ENCODE results near the gene GGT5.
"Not testable (repeated sequence)": the region's sequence is repeated elsewhere in the genome, so short reads cannot be mapped to it uniquely, and the experiment has no call there.

The GGT5 gene

GRCh38 chr22:24208012-24208749 is 36.7 kb downstream of the GGT5 start:
- Histone ChIP-seq H3K27ac (ENCODE audit: low read depth, low read length) (peak overlapping the region; percentile 32), H3K27me3 (ENCODE audit: control insufficient read depth in 1 of 2, insufficient read depth in 2 of 2, low read length in 2 of 2) (no peaks in the 10 kb centered on the region), H3K9ac (ENCODE audit: low read length) (no peak overlapping the region), H3K9me3 (ENCODE audit: low read length) (peaks cover 5% of the 10 kb centered on the region), H3K4me3 (ENCODE audit: low read depth in 1 of 2, low read length in 2 of 2) (no peak overlapping the region), H3K4me1 (ENCODE audit: insufficient read depth, low read length) (no peaks in the 10 kb centered on the region), H3K36me3 (ENCODE audit: insufficient read depth, low read length) (no peaks in the 10 kb centered on the region)

GRCh38 chr22:24207264-24208011 is 37.4 kb downstream of the GGT5 start:
- no peak overlapping the region for H3K4me3 ChIP-seq (ENCODE audit: low read depth in 1 of 2, low read length in 2 of 2)
- no peaks in the 10 kb centered on the region for H3K27me3 ChIP-seq (ENCODE audit: control insufficient read depth in 1 of 2, insufficient read depth in 2 of 2, low read length in 2 of 2)
- peak overlapping the region; percentile 32 for H3K27ac ChIP-seq (ENCODE audit: low read depth, low read length)
- no peaks in the 10 kb centered on the region for H3K4me1 ChIP-seq (ENCODE audit: insufficient read depth, low read length)
- H3K9me3 ChIP-seq (ENCODE audit: low read length) = peaks cover 5% of the 10 kb centered on the region
- no peaks in the 10 kb centered on the region for H3K36me3 ChIP-seq (ENCODE audit: insufficient read depth, low read length)
- no peak overlapping the region for H3K9ac ChIP-seq (ENCODE audit: low read length)

- H3K9me3 ChIP-seq (ENCODE audit: low read length); H3K27ac ChIP-seq (ENCODE audit: low read depth, low read length); H3K4me1 ChIP-seq (ENCODE audit: insufficient read depth, low read length); H3K9ac ChIP-seq (ENCODE audit: low read length); H3K36me3 ChIP-seq (ENCODE audit: insufficient read depth, low read length); H3K4me3 ChIP-seq (ENCODE audit: low read depth in 1 of 2, low read length in 2 of 2); H3K27me3 ChIP-seq (ENCODE audit: control insufficient read depth in 1 of 2, insufficient read depth in 2 of 2, low read length in 2 of 2): not testable (repeated sequence)
These were observed 38.2 kb downstream of the GGT5 start for GRCh38 chr22:24206460-24207263.

- Histone ChIP-seq H3K4me1 (ENCODE audit: insufficient read depth, low read length) (no peaks in the 10 kb centered on the region), H3K9ac (ENCODE audit: low read length) (no peak overlapping the region), H3K9me3 (ENCODE audit: low read length) (peaks cover 5% of the 10 kb centered on the region), H3K27ac (ENCODE audit: low read depth, low read length) (no peak overlapping the region), H3K27me3 (ENCODE audit: control insufficient read depth in 1 of 2, insufficient read depth in 2 of 2, low read length in 2 of 2) (no peaks in the 10 kb centered on the region), H3K36me3 (ENCODE audit: insufficient read depth, low read length) (no peaks in the 10 kb centered on the region), H3K4me3 (ENCODE audit: low read depth in 1 of 2, low read length in 2 of 2) (no peak overlapping the region)
These were observed 39.3 kb downstream of the GGT5 start for GRCh38 chr22:24205438-24206195.

GRCh38 chr22:24203856-24204255 is 41.0 kb downstream of the GGT5 start:
- H3K27ac ChIP-seq (ENCODE audit: low read depth, low read length); H3K9me3 ChIP-seq (ENCODE audit: low read length); H3K27me3 ChIP-seq (ENCODE audit: control insufficient read depth in 1 of 2, insufficient read depth in 2 of 2, low read length in 2 of 2); H3K36me3 ChIP-seq (ENCODE audit: insufficient read depth, low read length); H3K9ac ChIP-seq (ENCODE audit: low read length); H3K4me3 ChIP-seq (ENCODE audit: low read depth in 1 of 2, low read length in 2 of 2); H3K4me1 ChIP-seq (ENCODE audit: insufficient read depth, low read length): not testable (repeated sequence)

GRCh38 chr22:24201681-24202614 is 42.9 kb downstream of the GGT5 start:
- no peaks in the 10 kb centered on the region for H3K36me3 ChIP-seq (ENCODE audit: insufficient read depth, low read length)
- H3K27ac ChIP-seq (ENCODE audit: low read depth, low read length) = no peak overlapping the region
- H3K4me1 ChIP-seq (ENCODE audit: insufficient read depth, low read length) = no peaks in the 10 kb centered on the region
- peaks cover 5% of the 10 kb centered on the region for H3K9me3 ChIP-seq (ENCODE audit: low read length)
- no peak overlapping the region for H3K4me3 ChIP-seq (ENCODE audit: low read depth in 1 of 2, low read length in 2 of 2)
- no peaks in the 10 kb centered on the region for H3K27me3 ChIP-seq (ENCODE audit: control insufficient read depth in 1 of 2, insufficient read depth in 2 of 2, low read length in 2 of 2)
- H3K9ac ChIP-seq (ENCODE audit: low read length) = no peak overlapping the region

- Histone ChIP-seq H3K27me3 (ENCODE audit: control insufficient read depth in 1 of 2, insufficient read depth in 2 of 2, low read length in 2 of 2) (no peaks in the 10 kb centered on the region), H3K9me3 (ENCODE audit: low read length) (peaks cover 5% of the 10 kb centered on the region), H3K27ac (ENCODE audit: low read depth, low read length) (no peak overlapping the region), H3K4me3 (ENCODE audit: low read depth in 1 of 2, low read length in 2 of 2) (no peak overlapping the region), H3K9ac (ENCODE audit: low read length) (no peak overlapping the region), H3K36me3 (ENCODE audit: insufficient read depth, low read length) (no peaks in the 10 kb centered on the region), H3K4me1 (ENCODE audit: insufficient read depth, low read length) (no peaks in the 10 kb centered on the region)
These were observed 44.2 kb downstream of the GGT5 start for GRCh38 chr22:24200619-24201212.

- no peak overlapping the region for H3K27ac ChIP-seq (ENCODE audit: low read depth, low read length)
- H3K27me3 ChIP-seq (ENCODE audit: control insufficient read depth in 1 of 2, insufficient read depth in 2 of 2, low read length in 2 of 2) = no peaks in the 10 kb centered on the region
- no peak overlapping the region for H3K4me3 ChIP-seq (ENCODE audit: low read depth in 1 of 2, low read length in 2 of 2)
- no peaks in the 10 kb centered on the region for H3K9me3 ChIP-seq (ENCODE audit: low read length)
- no peaks in the 10 kb centered on the region for H3K36me3 ChIP-seq (ENCODE audit: insufficient read depth, low read length)
- H3K4me1 ChIP-seq (ENCODE audit: insufficient read depth, low read length) = no peaks in the 10 kb centered on the region
- no peak overlapping the region for H3K9ac ChIP-seq (ENCODE audit: low read length)
These were observed 46.2 kb downstream of the GGT5 start for GRCh38 chr22:24198682-24199052.

- Histone ChIP-seq H3K9me3 (ENCODE audit: low read length) (no peaks in the 10 kb centered on the region), H3K9ac (ENCODE audit: low read length) (no peak overlapping the region), H3K4me1 (ENCODE audit: insufficient read depth, low read length) (peaks cover 9% of the 10 kb centered on the region), H3K36me3 (ENCODE audit: insufficient read depth, low read length) (no peaks in the 10 kb centered on the region), H3K27me3 (ENCODE audit: control insufficient read depth in 1 of 2, insufficient read depth in 2 of 2, low read length in 2 of 2) (no peaks in the 10 kb centered on the region), H3K4me3 (ENCODE audit: low read depth in 1 of 2, low read length in 2 of 2) (no peak overlapping the region), H3K27ac (ENCODE audit: low read depth, low read length) (no peak overlapping the region)
These were observed 53.0 kb downstream of the GGT5 start for GRCh38 chr22:24191893-24192292.

GRCh38 chr22:24191381-24191841 is 53.5 kb downstream of the GGT5 start:
- Histone ChIP-seq H3K27ac (ENCODE audit: low read depth, low read length) (no peak overlapping the region), H3K27me3 (ENCODE audit: control insufficient read depth in 1 of 2, insufficient read depth in 2 of 2, low read length in 2 of 2) (no peaks in the 10 kb centered on the region)

More at GRCh38 chr22:24191381-24191841, 53.5 kb downstream of the GGT5 start:
- no peaks in the 10 kb centered on the region for H3K9me3 ChIP-seq (ENCODE audit: low read length)
- peaks cover 9% of the 10 kb centered on the region for H3K4me1 ChIP-seq (ENCODE audit: insufficient read depth, low read length)
- no peaks in the 10 kb centered on the region for H3K36me3 ChIP-seq (ENCODE audit: insufficient read depth, low read length)
- H3K9ac ChIP-seq (ENCODE audit: low read length) = no peak overlapping the region
- H3K4me3 ChIP-seq (ENCODE audit: low read depth in 1 of 2, low read length in 2 of 2) = no peak overlapping the region

Data from muscle layer of colon (tissue), 2 donors.